NOMO-1 treated with dmso at 0.1 percent for 144 hours (cell line): ENCODE data around the gene CCND1.
A peak's percentile ranks its signal among the peaks of the same experiment; 100 is the strongest.

Experiments
- DNase-seq: peaks from one replicate; lab custom pipeline; 2025; ENCODE audit not compliant: unreplicated experiment; lab: John Stamatoyannopoulos, UW

CCND1 gene

GRCh38 chr11:69640995-69641581 lies at the start of gene CCND1:
CCND1 (plus strand) TSS chr11:69641156; CDS start chr11:69641314, 158 bp downstream.
- DNase-seq = peak; percentile 23

- no peak for DNase-seq
Observed at GRCh38 chr11:69592986-69593650, 47.8 kb upstream of the CCND1 start.

GRCh38 chr11:69593851-69594250 lies 47.1 kb upstream of the CCND1 start:
- no peak for DNase-seq

GRCh38 chr11:69594481-69594880 lies 46.5 kb upstream of the CCND1 start:
- DNase-seq = no peak

- no peak for DNase-seq
Observed at GRCh38 chr11:69595805-69596665, 44.9 kb upstream of the CCND1 start.

- no peak for DNase-seq
Observed at GRCh38 chr11:69598147-69598546, 42.8 kb upstream of the CCND1 start.

GRCh38 chr11:69599502-69599901 lies 41.5 kb upstream of the CCND1 start:
- no peak for DNase-seq

GRCh38 chr11:69600001-69600400 lies 41.0 kb upstream of the CCND1 start:
- DNase-seq = no peak

GRCh38 chr11:69601011-69601975 lies 39.7 kb upstream of the CCND1 start:
- DNase-seq = no peak

GRCh38 chr11:69603111-69603836 lies 37.7 kb upstream of the CCND1 start:
- no peak for DNase-seq

- no peak for DNase-seq
Observed at GRCh38 chr11:69604055-69604454, 36.9 kb upstream of the CCND1 start.

- no peak for DNase-seq
Observed at GRCh38 chr11:69605737-69606526, 35.0 kb upstream of the CCND1 start.

GRCh38 chr11:69609351-69609750 lies 31.6 kb upstream of the CCND1 start:
- no peak for DNase-seq

GRCh38 chr11:69611548-69612526 lies 29.1 kb upstream of the CCND1 start:
- DNase-seq = no peak

GRCh38 chr11:69613594-69613993 lies 27.4 kb upstream of the CCND1 start:
- DNase-seq = no peak

GRCh38 chr11:69614085-69614484 lies 26.9 kb upstream of the CCND1 start:
- DNase-seq = no peak

- no peak for DNase-seq
Observed at GRCh38 chr11:69615545-69616278, 25.2 kb upstream of the CCND1 start.

- no peak for DNase-seq
Observed at GRCh38 chr11:69617220-69617619, 23.7 kb upstream of the CCND1 start.
